ENCODE data around the gene SPATA13.
"Not testable (repeated sequence)": the region's sequence is repeated elsewhere in the genome, so short reads cannot be mapped to it uniquely, and the experiment has no call there.

The SPATA13 gene

DNA sequence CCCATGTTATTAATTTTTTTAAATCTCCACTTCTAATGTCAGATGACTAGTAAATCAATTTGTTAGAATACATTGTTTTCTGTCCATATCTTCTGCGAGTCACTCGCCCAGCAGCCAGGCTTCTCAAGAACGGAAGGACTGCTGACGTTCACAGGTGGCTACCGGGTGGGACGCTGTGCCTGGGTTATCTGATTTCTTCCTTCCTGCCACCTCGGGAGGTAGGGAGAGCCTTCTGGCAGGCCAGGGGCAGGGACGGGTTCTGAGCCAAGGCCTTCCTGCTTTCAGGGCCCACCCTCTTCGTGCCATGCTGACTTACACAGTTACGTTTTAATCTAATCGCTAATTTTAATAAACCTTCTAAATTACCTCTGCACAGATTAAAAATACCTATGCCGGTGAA, 140.9 kb downstream of the SPATA13 start:
- DNase-seq (ENCODE audit: low read depth) = no peak
- TF ChIP-seq CTCF (IDR thresholded peaks at IDR 0.05; ENCODE audit: low read length, missing control alignments) = no peak
- no peak overlapping the region for H3K4me3 ChIP-seq (replicated peaks; ENCODE audit: low read depth, low read length)

- no peak for DNase-seq (ENCODE audit: low read depth)
- H3K4me3 ChIP-seq (replicated peaks; ENCODE audit: low read depth, low read length) = no peak overlapping the region
- TF ChIP-seq CTCF (IDR thresholded peaks at IDR 0.05; ENCODE audit: low read length, missing control alignments) = no peak
These were observed 141.4 kb downstream of the SPATA13 start for GRCh38 chr13:24301911-24302310.

DNA sequence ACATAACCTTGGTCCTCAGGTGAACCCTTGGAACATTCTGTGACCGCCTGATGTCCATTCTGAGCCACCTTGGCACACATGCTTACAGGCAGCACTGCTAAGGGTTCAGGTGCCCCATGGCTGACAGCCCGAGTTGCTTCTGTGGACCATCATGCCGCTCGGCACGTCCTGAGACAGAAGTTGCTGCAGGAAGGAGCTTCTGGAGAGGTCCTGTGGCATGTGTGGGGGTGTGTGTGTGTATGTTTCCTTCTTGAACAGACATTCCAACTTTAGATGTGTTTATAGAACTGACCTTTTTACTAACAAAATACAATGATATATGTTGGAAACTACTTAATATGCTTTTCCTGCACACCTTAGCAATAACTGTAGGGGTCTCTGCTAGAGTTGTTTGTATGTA, 144.1 kb downstream of the SPATA13 start:
- no peak for TF ChIP-seq CTCF (IDR thresholded peaks at IDR 0.05; ENCODE audit: low read length, missing control alignments)
- no peak overlapping the region for H3K4me3 ChIP-seq (replicated peaks; ENCODE audit: low read depth, low read length)
- DNase-seq (ENCODE audit: low read depth) = no peak

GRCh38 chr13:24306632-24307031, 146.1 kb downstream of the SPATA13 start:
- peak; percentile 13 for DNase-seq (ENCODE audit: low read depth)
- no peak for TF ChIP-seq CTCF (IDR thresholded peaks at IDR 0.05; ENCODE audit: low read length, missing control alignments)
- no peak overlapping the region for H3K4me3 ChIP-seq (replicated peaks; ENCODE audit: low read depth, low read length)

DNA sequence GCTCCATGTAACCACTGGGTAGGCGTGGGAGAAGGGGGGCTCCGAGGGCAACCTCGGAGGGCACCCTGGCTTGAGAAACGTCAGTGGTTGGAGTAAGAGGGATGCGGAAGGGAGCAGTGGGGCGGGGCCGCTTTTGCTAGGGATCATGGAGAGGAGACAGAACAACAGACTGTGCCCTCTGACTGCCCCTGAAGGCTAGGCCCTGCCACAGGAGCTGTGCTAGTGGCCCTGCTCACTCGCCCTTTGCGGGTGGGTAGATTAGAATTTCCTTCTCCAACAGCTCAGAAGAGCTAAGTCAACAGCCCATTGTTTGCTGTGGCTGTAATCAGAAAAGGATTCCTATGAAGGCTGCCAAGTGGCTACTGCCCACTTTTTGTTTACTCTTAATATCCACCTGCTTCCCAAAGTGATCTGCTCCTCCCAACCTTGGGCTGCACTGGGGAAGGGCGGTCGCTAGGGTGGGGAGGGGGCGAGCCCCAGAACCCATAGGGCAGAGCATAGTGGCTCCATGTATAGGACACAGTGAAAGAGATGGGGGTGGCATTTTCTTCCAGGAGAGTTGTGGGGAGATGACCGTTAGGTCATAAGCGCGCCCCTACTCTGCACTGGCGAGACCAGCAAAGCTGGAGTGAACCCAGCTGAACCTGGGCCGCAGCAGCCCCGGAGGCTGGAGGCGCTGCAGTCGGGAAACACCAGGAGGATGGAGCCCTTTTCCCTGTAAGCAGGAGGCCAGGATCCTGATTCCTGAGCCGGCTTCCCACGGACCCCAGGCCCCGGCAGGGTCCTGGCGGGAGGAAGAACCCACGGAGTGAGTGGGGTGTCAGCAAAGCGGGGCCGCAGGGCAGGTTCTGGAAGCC, 146.9 kb downstream of the SPATA13 start:
- no peak for TF ChIP-seq CTCF (IDR thresholded peaks at IDR 0.05; ENCODE audit: low read length, missing control alignments)
- H3K4me3 ChIP-seq (replicated peaks; ENCODE audit: low read depth, low read length) = no peak overlapping the region
- peak; percentile 15 for DNase-seq (ENCODE audit: low read depth)

DNA sequence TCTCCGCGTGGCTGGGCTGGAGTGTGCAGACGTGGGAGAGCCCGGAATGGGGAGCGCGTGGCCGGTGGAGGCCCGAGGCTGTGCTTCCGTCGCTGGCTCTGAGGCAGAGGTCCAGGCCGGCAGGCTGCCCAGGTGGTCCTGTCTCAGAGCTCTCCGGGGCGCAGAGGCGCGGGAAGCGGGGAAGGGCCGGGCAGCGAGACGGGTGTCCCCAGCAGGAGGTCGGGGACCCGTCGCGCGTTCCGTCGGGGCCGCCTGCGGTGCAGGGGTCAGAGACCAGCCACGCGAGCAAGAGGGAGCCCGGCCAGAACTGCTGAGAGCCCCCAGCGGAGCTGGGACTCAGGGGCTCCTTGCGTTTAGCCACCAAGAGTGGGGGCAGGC, 147.5 kb downstream of the SPATA13 start:
- DNase-seq (ENCODE audit: low read depth) = no peak
- TF ChIP-seq CTCF (IDR thresholded peaks at IDR 0.05; ENCODE audit: low read length, missing control alignments) = no peak
- H3K4me3 ChIP-seq (replicated peaks; ENCODE audit: low read depth, low read length) = no peak overlapping the region

DNA sequence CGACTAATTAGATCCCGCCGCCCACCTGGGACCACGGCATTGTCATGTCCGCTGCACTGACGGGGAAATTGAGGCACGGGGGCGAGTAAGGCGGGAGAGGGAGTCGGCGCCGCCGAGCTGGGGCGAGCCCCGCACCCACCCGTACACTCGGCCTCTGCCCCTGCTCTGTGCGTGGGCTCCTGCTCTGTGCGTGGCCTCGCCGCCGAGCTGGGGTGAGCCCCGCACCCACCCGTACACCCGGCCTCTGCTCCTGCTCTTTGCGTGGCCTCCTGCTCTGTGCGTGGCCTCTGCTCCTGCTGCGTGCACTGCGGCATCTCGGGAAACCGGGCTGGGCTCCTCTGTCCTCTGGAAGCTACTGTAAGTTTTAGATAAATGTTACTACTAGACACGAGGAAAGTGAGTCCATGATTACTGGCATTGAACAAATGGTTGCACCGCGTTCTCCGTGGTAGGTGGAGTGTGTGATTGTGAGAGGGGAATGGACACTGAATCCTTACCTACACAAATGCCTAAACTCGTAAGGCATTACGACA, 148.0 kb downstream of the SPATA13 start:
- no peak overlapping the region for H3K4me3 ChIP-seq (replicated peaks; ENCODE audit: low read depth, low read length)
- no peak for DNase-seq (ENCODE audit: low read depth)
- no peak for TF ChIP-seq CTCF (IDR thresholded peaks at IDR 0.05; ENCODE audit: low read length, missing control alignments)

DNA sequence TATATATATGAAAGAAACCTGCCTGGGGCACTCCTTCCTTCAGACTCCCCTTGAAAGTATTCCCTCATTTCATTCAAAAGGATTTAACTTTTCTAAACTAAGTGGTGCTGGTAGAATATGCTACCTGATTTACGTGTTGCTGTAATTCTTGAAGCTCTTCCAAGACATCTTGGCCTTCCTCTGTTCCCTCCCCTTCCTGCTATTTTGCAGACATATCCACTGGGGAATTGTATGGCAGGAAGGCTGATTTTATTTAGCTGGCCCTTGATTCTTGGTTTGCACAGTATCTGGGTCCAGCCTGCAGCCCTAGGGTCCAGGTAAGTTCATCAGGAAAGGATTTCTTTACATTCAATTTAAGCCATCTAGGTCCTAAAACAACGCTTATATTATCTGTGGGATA, 148.8 kb downstream of the SPATA13 start, which contains the start of gene C1QTNF9:
TSS of gene C1QTNF9 (plus strand) at position 281 of the 400 bp plus-strand sequence. CDS start 6,424 bp downstream, outside the sequence.
- peak; percentile 31 for DNase-seq (ENCODE audit: low read depth)
- H3K4me3 ChIP-seq (replicated peaks; ENCODE audit: low read depth, low read length) = not testable (repeated sequence)

All from fibroblast of pulmonary artery (primary cell).